ENCODE data around the gene NR6A1. TPM values are rescaled to one million over a fixed set of nuclear protein-coding genes. Genes with fewer than 3 reads are reported as not detected.

The NR6A1 gene
- total RNA-seq, 2 experiments from 2014 or later, result not detected

GRCh38 chr9:124496075-124496449, 275.0 kb downstream of the NR6A1 start:
- Mint-ChIP-seq H3K27me3 (peaks cover 11% of the 10 kb centered on the region), H3K4me1 (ENCODE audit: low read depth) (peaks cover 10% of the 10 kb centered on the region), H3K27ac (peak overlapping the region; percentile 67), H3K36me3 (ENCODE audit: low read depth) (no peaks in the 10 kb centered on the region), H3K9me3 (no peaks in the 10 kb centered on the region), H3K4me3 (peak overlapping the region; percentile 68)
- no peaks in the 10 kb centered on the region for H3K9me3 ChIP-seq (ENCODE audit: control insufficient read depth in 1 of 2, insufficient read depth in 1 of 2, low read length in 2 of 2)
- ATAC-seq (ENCODE audit: poor library complexity) (no peak), DNase-seq (peak in 1 of 14 experiments; percentile 12)
- TF ChIP-seq CTCF (IDR thresholded peaks at IDR 0.05), result no peak
- no peaks in the 10 kb centered on the region for H3K36me3 ChIP-seq (ENCODE audit: insufficient read depth, low read length)
- H3K4me3 ChIP-seq (ENCODE audit: low read length), result no peak overlapping the region
- intact Hi-C loops (cut with DNase I, micrococcal nuclease), result no loop called here
- H3K27ac ChIP-seq (ENCODE audit: low read depth in 1 of 2, low read length in 2 of 2), result no peak overlapping the region
- POLR2A ChIA-PET, result no interaction called here
- H3K27me3 ChIP-seq (ENCODE audit: control insufficient read depth in 1 of 2, insufficient read depth in 2 of 2, low read length in 2 of 2), result peaks cover 0 to 2% of the 10 kb centered on the region in 2 experiments
- H3K4me1 ChIP-seq (ENCODE audit: insufficient read depth, low read length), result peaks cover 16% of the 10 kb centered on the region
- CTCF ChIA-PET, result no interaction called here

- ChIA-PET POLR2A (no interaction called here), CTCF (no interaction called here)
- Mint-ChIP-seq H3K4me3 (peak overlapping the region; percentile 68), H3K9me3 (no peaks in the 10 kb centered on the region), H3K4me1 (ENCODE audit: low read depth) (peaks cover 10% of the 10 kb centered on the region), H3K27ac (peak overlapping the region; percentile 67), H3K36me3 (ENCODE audit: low read depth) (no peaks in the 10 kb centered on the region), H3K27me3 (peaks cover 5% of the 10 kb centered on the region)
- TF ChIP-seq CTCF (IDR thresholded peaks at IDR 0.05), result no peak
- H3K9me3 ChIP-seq (ENCODE audit: control insufficient read depth in 1 of 2, insufficient read depth in 1 of 2, low read length in 2 of 2), result no peaks in the 10 kb centered on the region
- H3K4me1 ChIP-seq (ENCODE audit: insufficient read depth, low read length), result peaks cover 16% of the 10 kb centered on the region
- no peak for ATAC-seq (ENCODE audit: poor library complexity)
- no peak overlapping the region for H3K27ac ChIP-seq (ENCODE audit: low read depth in 1 of 2, low read length in 2 of 2)
- H3K36me3 ChIP-seq (ENCODE audit: insufficient read depth, low read length), result no peaks in the 10 kb centered on the region
- no peak overlapping the region for H3K4me3 ChIP-seq (ENCODE audit: low read length)
- DNase-seq, result no peak
- peaks cover 0 to 2% of the 10 kb centered on the region in 2 experiments for H3K27me3 ChIP-seq (ENCODE audit: control insufficient read depth in 1 of 2, insufficient read depth in 2 of 2, low read length in 2 of 2)
- intact Hi-C loops (cut with DNase I, micrococcal nuclease), result no loop called here
Observed at GRCh38 chr9:124495126-124496074, 275.7 kb downstream of the NR6A1 start.

- H3K9me3 Mint-ChIP-seq, result no peaks in the 10 kb centered on the region
- no peak overlapping the region for H3K4me3 Mint-ChIP-seq
- H3K4me1 Mint-ChIP-seq (ENCODE audit: low read depth), result peaks cover 10% of the 10 kb centered on the region
- H3K4me3 ChIP-seq (ENCODE audit: low read length), result no peak overlapping the region
- ATAC-seq (ENCODE audit: poor library complexity), result no peak
- no peak for DNase-seq
- no peak overlapping the region for H3K27ac ChIP-seq (ENCODE audit: low read depth in 1 of 2, low read length in 2 of 2)
- no peak overlapping the region for H3K27ac Mint-ChIP-seq
- H3K4me1 ChIP-seq (ENCODE audit: insufficient read depth, low read length), result peaks cover 16% of the 10 kb centered on the region
- CTCF ChIA-PET, result no interaction called here
- no peak for TF ChIP-seq CTCF (IDR thresholded peaks at IDR 0.05)
- intact Hi-C loops (cut with DNase I, micrococcal nuclease), result no loop called here
- no peaks in the 10 kb centered on the region for H3K36me3 Mint-ChIP-seq (ENCODE audit: low read depth)
- H3K36me3 ChIP-seq (ENCODE audit: insufficient read depth, low read length), result no peaks in the 10 kb centered on the region
- POLR2A ChIA-PET, result no interaction called here
- H3K27me3 ChIP-seq (ENCODE audit: control insufficient read depth in 1 of 2, insufficient read depth in 2 of 2, low read length in 2 of 2), result peaks cover 0 to 2% of the 10 kb centered on the region in 2 experiments
- H3K9me3 ChIP-seq (ENCODE audit: control insufficient read depth in 1 of 2, insufficient read depth in 1 of 2, low read length in 2 of 2), result no peaks in the 10 kb centered on the region
- H3K27me3 Mint-ChIP-seq, result no peaks in the 10 kb centered on the region
Observed at GRCh38 chr9:124493794-124494479, 277.2 kb downstream of the NR6A1 start.
